Measurements from ENCODE around the gene FAM222A. TPM values are rescaled to one million over a fixed set of nuclear protein-coding genes. Genes with fewer than 3 reads are reported as not detected.

The FAM222A gene
- total and polyA plus RNA-seq, 2 of the 8 experiments (the other 6 are each of a cell fraction or from before 2014, with no cell fraction given), result 0.94 to 1.1 TPM

- Histone ChIP-seq H3K9me3 (ENCODE audit: insufficient read depth in 2 of 2, low read depth in 1 of 2, low read length in 1 of 2) (no peaks in the 10 kb centered on the region), H3K4me2 (ENCODE audit: insufficient read depth in 1 of 2, low read depth in 2 of 2, low read length in 2 of 2) (no peak overlapping the region), H3K36me3 (ENCODE audit: control insufficient read depth in 2 of 4, insufficient read depth in 4 of 4, low read length in 3 of 4) (no peaks in the 10 kb centered on the region), H2BK5ac (ENCODE audit: low read depth, low read length) (no peak overlapping the region), H2BK20ac (ENCODE audit: low read length) (no peak overlapping the region), H3K14ac (ENCODE audit: insufficient read length) (no peak overlapping the region), H3K4ac (replicated peaks; ENCODE audit: insufficient read length, low read depth, low read length) (no peak overlapping the region), H3K9ac (replicated peaks in 1 of 4; ENCODE audit: extremely low read depth in 1 of 4, low read depth in 3 of 4, low read length in 3 of 4) (no peak overlapping the region), H4K91ac (replicated peaks; ENCODE audit: insufficient read length, low read length) (no peak overlapping the region), H3K27me3 (replicated peaks in 1 of 4; ENCODE audit: control insufficient read depth in 3 of 4, extremely low read depth in 1 of 4, insufficient read depth in 3 of 4, low read length in 3 of 4) (no peaks in the 10 kb centered on the region), H2BK12ac (ENCODE audit: low read depth, low read length) (no peak overlapping the region), H3K79me1 (ENCODE audit: low read depth, low read length) (no peaks in the 10 kb centered on the region), H3K18ac (ENCODE audit: extremely low read depth, low read length) (no peak overlapping the region), H4K5ac (ENCODE audit: insufficient read length, low read depth, low read length) (no peak overlapping the region), H3K79me2 (ENCODE audit: control insufficient read depth in 1 of 2, insufficient read depth in 2 of 2, low read length in 2 of 2) (no peaks in the 10 kb centered on the region), H2AK5ac (ENCODE audit: low read depth, low read length) (no peak overlapping the region), H3K4me1 (replicated peaks in 1 of 4; ENCODE audit: control insufficient read depth in 3 of 4, insufficient read depth in 4 of 4, low read length in 3 of 4) (no peaks in the 10 kb centered on the region; a peak in 1 of 7 replicates), H4K20me1 (replicated peaks in 1 of 2; ENCODE audit: control insufficient read depth in 1 of 2, insufficient read depth in 2 of 2, low read length in 2 of 2) (no peaks in the 10 kb centered on the region), H2AFZ (ENCODE audit: low read length) (no peak overlapping the region), H4K8ac (ENCODE audit: extremely low read depth, insufficient read depth, low read length) (no peak overlapping the region), H2BK120ac (replicated peaks; ENCODE audit: low read depth, low read length) (no peak overlapping the region), H3K56ac (replicated peaks; ENCODE audit: insufficient read length, low read depth, low read length) (no peak overlapping the region), H3K23me2 (ENCODE audit: low read depth, low read length) (no peaks in the 10 kb centered on the region), H3K27ac (ENCODE audit: low read depth, low read length) (no peak overlapping the region), H3K23ac (ENCODE audit: insufficient read length) (no peak overlapping the region), H3K4me3 (ENCODE audit: extremely low read depth in 1 of 4, insufficient read depth in 2 of 4, low read depth in 3 of 4, low read length in 4 of 4) (no peak overlapping the region), H2BK15ac (ENCODE audit: low read length) (no peak overlapping the region)
- DNase-seq (ENCODE audit: low read depth in 1 of 2, low spot score in 2 of 2) (no peak), FAIRE-seq (no peak)
- CTCF ChIA-PET (ENCODE audit: partially characterized antibody), result interaction anchor here (0.5 to 3.0 kb wide), 5 partner anchors 9 to 154 kb away, joined by 3 to 19 read pairs (median 6); no protein-coding TSS in a partner anchor
- no peak for TF ChIP-seq TEAD4 (IDR thresholded peaks at IDR 0.05; ENCODE audit: low read depth, low read length)
- no peak for TF ChIP-seq TBP (IDR thresholded peaks at IDR 0.05; ENCODE audit: low read depth, low read length)
- TF ChIP-seq SIN3A (conservative IDR thresholded peaks at IDR 0.05 in 1 of 2, IDR thresholded peaks at IDR 0.05 in 1 of 2; ENCODE audit: low read depth in 1 of 2, low read length in 2 of 2), result no peak
- TF ChIP-seq ATF2 (IDR thresholded peaks at IDR 0.05; ENCODE audit: low read length), result no peak
- no peak for TF ChIP-seq SAP30 (IDR thresholded peaks at IDR 0.05; ENCODE audit: insufficient read depth, insufficient replicate concordance, low read length)
- TF ChIP-seq ASH2L (IDR thresholded peaks at IDR 0.05; ENCODE audit: low read length), result no peak
- no peak for TF ChIP-seq ZNF274 (IDR thresholded peaks at IDR 0.05; ENCODE audit: borderline replicate concordance, extremely low read depth, low read length)
- POLR2A ChIA-PET (ENCODE audit: partially characterized antibody), result no interaction called here
- WGBS, 2 experiments (ENCODE audit: extremely low coverage in 1 of 2, insufficient coverage in 1 of 2, insufficient read length in 1 of 2, insufficient replicate concordance in 2 of 2, low coverage in 1 of 2, low lambda C conversion rate in 2 of 2, missing lambda C conversion rate in 1 of 2), result 93% methylated on average over 6 of the region's 6 CpGs; no CpG with 5 or more reads in 1 of the 2 experiments
These were observed 38.8 kb downstream of the FAM222A start for GRCh38 chr12:109752117-109753053.
